Neural progenitor cell (in vitro differentiated cells): ENCODE data around the gene EXOC6B. TPM values are rescaled to one million over a fixed set of nuclear protein-coding genes. Genes with fewer than 3 reads are reported as not detected.

Experiments
- DNase-seq: peaks from one replicate; pipeline ENCODE4 v3.0.0-alpha.2; 2016; ENCODE audit warnings: low spot score
- H2AFZ ChIP-seq: fragments of 200-600 bp; sonication (generic); replicated peaks from 2 replicates; pipeline ENCODE4 v1.6.1; 2016; ENCODE audit warnings: antibody characterized with exemption
- H3F3A ChIP-seq: fragments of 200-600 bp; sonication (generic); 2 replicates; pipeline ENCODE4 v1.6.1; 2016; ENCODE audit warnings: antibody characterized with exemption, low read depth
- H3K27ac ChIP-seq: fragments of 200-600 bp; sonication (generic); 2 replicates; pipeline ENCODE4 v1.5.1; 2016; ENCODE audit warnings: mild to moderate bottlenecking
- H3K27me3 ChIP-seq: fragments of 200-600 bp; sonication (generic); 2 replicates; pipeline ENCODE4 v1.6.1; 2016; ENCODE audit warnings: mild to moderate bottlenecking, moderate library complexity
- H3K36me3 ChIP-seq: fragments of 200-600 bp; sonication (generic); 2 replicates; pipeline ENCODE4 v1.5.1; 2016
- H3K4me1 ChIP-seq: fragments of 200-600 bp; sonication (generic); 2 replicates; pipeline ENCODE4 v1.6.1; 2016; ENCODE audit warnings: mixed run types
- H3K4me2 ChIP-seq: fragments of 200-600 bp; sonication (generic); 2 replicates; pipeline ENCODE4 v1.6.1; 2016
- H3K4me3 ChIP-seq: fragments of 200-600 bp; sonication (generic); 2 replicates; pipeline ENCODE4 v1.5.1; 2016
- H3K79me2 ChIP-seq: fragments of 200-600 bp; sonication (generic); 2 replicates; pipeline ENCODE4 v1.6.1; 2016; ENCODE audit warnings: low read depth
- H3K9ac ChIP-seq: fragments of 200-600 bp; sonication (generic); 2 replicates; pipeline ENCODE4 v1.6.1; 2016
- H3K9me3 ChIP-seq: fragments of 200-600 bp; sonication (generic); 2 replicates; pipeline ENCODE4 v1.5.1; 2016; ENCODE audit warnings: low read depth
- H4K20me1 ChIP-seq: fragments of 200-600 bp; sonication (generic); 2 replicates; pipeline ENCODE4 v1.6.1; 2016; ENCODE audit warnings: low read depth
- H3K27ac Mint-ChIP-seq: 3 replicates; pipeline ENCODE4 v1.8.0; 2021; ENCODE audit warnings: mixed read lengths
- H3K27me3 Mint-ChIP-seq: 2 replicates; pipeline ENCODE4 v1.8.0; 2022; ENCODE audit warnings: low read depth, mild to moderate bottlenecking, inconsistent platforms, moderate library complexity, mixed read lengths; ENCODE audit not compliant: insufficient read depth
- H3K36me3 Mint-ChIP-seq: 3 replicates; pipeline ENCODE4 v1.8.0; 2021; ENCODE audit warnings: mixed read lengths
- H3K4me1 Mint-ChIP-seq: 3 replicates; pipeline ENCODE4 v1.8.0; 2021; ENCODE audit warnings: mixed read lengths
- H3K4me3 Mint-ChIP-seq: 3 replicates; pipeline ENCODE4 v1.8.0; 2021; ENCODE audit warnings: mild to moderate bottlenecking, moderate library complexity, mixed read lengths
- H3K9me3 Mint-ChIP-seq: 3 replicates; pipeline ENCODE4 v1.8.0; 2020; ENCODE audit warnings: mixed read lengths
- CTCF ChIP-seq: fragments of 200-600 bp; sonication (generic); IDR thresholded peaks from 2 replicates; pipeline ENCODE4 v1.5.1; 2017; ENCODE audit warnings: antibody characterized with exemption, mild to moderate bottlenecking
- EZH2 ChIP-seq: fragments of 200-600 bp; sonication (generic); IDR thresholded peaks from 2 replicates; pipeline ENCODE4 v1.6.1; 2017; ENCODE audit warnings: antibody characterized with exemption, mild to moderate bottlenecking, moderate library complexity
- EZH2phosphoT487 ChIP-seq: fragments of 200-600 bp; sonication (generic); IDR thresholded peaks from 2 replicates; pipeline ENCODE4 v1.6.1; 2017; ENCODE audit warnings: antibody characterized with exemption
- total RNA-seq: library from RNA; depleted of rRNA; stranded (reverse); fragments of >200 nt; gene quantifications from 2 replicates; pipeline ENCODE4 v1.2.3, GENCODE V29; 2015; ENCODE audit warnings: low replicate concordance

EXOC6B gene
- total RNA-seq, 1 donor from 2014 or later, result 41.2 TPM

- H3K36me3 ChIP-seq, result no peaks in the 10 kb centered on the region
- H3K27me3 ChIP-seq, result no peaks in the 10 kb centered on the region
- no peaks in the 10 kb centered on the region for H3K27me3 Mint-ChIP-seq
- H3K79me2 ChIP-seq, result no peaks in the 10 kb centered on the region
- H3K36me3 Mint-ChIP-seq, result no peaks in the 10 kb centered on the region
- H3K4me2 ChIP-seq, result no peak overlapping the region
- H3K4me3 ChIP-seq, result no peak overlapping the region
- no peak overlapping the region for H3K9ac ChIP-seq
- TF ChIP-seq EZH2, result no peak
- no peak for TF ChIP-seq EZH2phosphoT487
- no peak for TF ChIP-seq CTCF
- no peak overlapping the region for H2AFZ ChIP-seq
- no peak overlapping the region for H3K4me3 Mint-ChIP-seq
- H3K9me3 Mint-ChIP-seq, result no peaks in the 10 kb centered on the region
- DNase-seq, result no peak
- H3K4me1 Mint-ChIP-seq, result no peaks in the 10 kb centered on the region
- no peaks in the 10 kb centered on the region for H3K9me3 ChIP-seq
- H3K27ac Mint-ChIP-seq, result no peak overlapping the region
- H3F3A ChIP-seq, result no peaks in the 10 kb centered on the region
- H4K20me1 ChIP-seq, result no peaks in the 10 kb centered on the region
- peaks cover 4% of the 10 kb centered on the region for H3K4me1 ChIP-seq
- H3K27ac ChIP-seq, result no peak overlapping the region
These were observed 150.6 kb downstream of the EXOC6B start for GRCh38 chr2:72674982-72675915.

GRCh38 chr2:72673279-72673678, 152.6 kb downstream of the EXOC6B start:
- Histone ChIP-seq H3K9me3 (no peaks in the 10 kb centered on the region), H3K36me3 (no peaks in the 10 kb centered on the region), H3K27ac (no peak overlapping the region), H4K20me1 (no peaks in the 10 kb centered on the region), H3K4me2 (no peak overlapping the region), H3K4me3 (no peak overlapping the region), H3K27me3 (no peaks in the 10 kb centered on the region), H3F3A (no peaks in the 10 kb centered on the region), H3K79me2 (no peaks in the 10 kb centered on the region), H3K4me1 (peaks cover 4% of the 10 kb centered on the region), H2AFZ (no peak overlapping the region), H3K9ac (no peak overlapping the region)
- H3K9me3 Mint-ChIP-seq, result peaks cover 3% of the 10 kb centered on the region
- no peak for TF ChIP-seq EZH2phosphoT487
- no peak for TF ChIP-seq EZH2
- TF ChIP-seq CTCF, result no peak
- H3K4me3 Mint-ChIP-seq, result no peak overlapping the region
- H3K27me3 Mint-ChIP-seq, result no peaks in the 10 kb centered on the region
- DNase-seq, result peak; percentile 4
- H3K4me1 Mint-ChIP-seq, result no peaks in the 10 kb centered on the region
- H3K36me3 Mint-ChIP-seq, result peaks cover 9% of the 10 kb centered on the region
- no peak overlapping the region for H3K27ac Mint-ChIP-seq

- H3K9me3 Mint-ChIP-seq, result peaks cover 36% of the 10 kb centered on the region
These were observed 156.7 kb downstream of the EXOC6B start for GRCh38 chr2:72669121-72669520.

More at GRCh38 chr2:72669121-72669520, 156.7 kb downstream of the EXOC6B start:
- Histone ChIP-seq H4K20me1 (no peaks in the 10 kb centered on the region), H3K9me3 (peaks cover 12% of the 10 kb centered on the region), H3K27me3 (no peaks in the 10 kb centered on the region), H3K79me2 (peaks cover 12% of the 10 kb centered on the region), H3K4me3 (no peak overlapping the region), H3F3A (no peaks in the 10 kb centered on the region), H3K27ac (no peak overlapping the region), H3K4me2 (no peak overlapping the region), H2AFZ (no peak overlapping the region), H3K9ac (no peak overlapping the region), H3K36me3 (peaks cover 5% of the 10 kb centered on the region), H3K4me1 (no peaks in the 10 kb centered on the region)
- Mint-ChIP-seq H3K4me1 (no peaks in the 10 kb centered on the region), H3K4me3 (no peak overlapping the region), H3K36me3 (peaks cover 25% of the 10 kb centered on the region), H3K27ac (no peak overlapping the region), H3K27me3 (peaks cover 2% of the 10 kb centered on the region)
- TF ChIP-seq EZH2phosphoT487, result no peak
- TF ChIP-seq EZH2, result no peak
- TF ChIP-seq CTCF, result no peak
- no peak for DNase-seq
